ENCODE results near the gene SGSH. TPM values are rescaled to one million over a fixed set of nuclear protein-coding genes. Genes with fewer than 3 reads are reported as not detected.

SGSH gene
- polyA plus RNA-seq, 1 experiment = 44.4 TPM

GRCh38 chr17:80208050-80208449, 12.1 kb downstream of the SGSH start:
- peaks cover 17% of the 10 kb centered on the region for H3K36me3 ChIP-seq (ENCODE audit: control insufficient read depth, insufficient read depth, low read length)
- POLR2A ChIA-PET = no interaction called here
- CTCF ChIA-PET = interaction anchor here (1.5 kb wide), 1 partner anchor 12 kb away, joined by 3 read pairs; no protein-coding TSS in a partner anchor
- H3K27me3 ChIP-seq (ENCODE audit: control insufficient read depth, insufficient read depth, low read length) = no peaks in the 10 kb centered on the region
- no peak for TF ChIP-seq CTCF (IDR thresholded peaks at IDR 0.05; ENCODE audit: insufficient read depth, low read depth, low read length)
- no peak for DNase-seq (ENCODE audit: low read depth)
- H3K4me3 ChIP-seq (ENCODE audit: low read depth, low read length) = no peak overlapping the region

GRCh38 chr17:80205811-80206210, 14.3 kb downstream of the SGSH start:
- Histone ChIP-seq H3K27me3 (ENCODE audit: control insufficient read depth, insufficient read depth, low read length) (no peaks in the 10 kb centered on the region), H3K36me3 (ENCODE audit: control insufficient read depth, insufficient read depth, low read length) (peaks cover 11% of the 10 kb centered on the region), H3K4me3 (ENCODE audit: low read depth, low read length) (no peak overlapping the region)
- no peak for TF ChIP-seq CTCF (IDR thresholded peaks at IDR 0.05; ENCODE audit: insufficient read depth, low read depth, low read length)
- POLR2A ChIA-PET = no interaction called here
- CTCF ChIA-PET = interaction anchor here (1.0 to 1.8 kb wide), 3 partner anchors 10 to 81 kb away, joined by 3 to 17 read pairs (median 8); no protein-coding TSS in a partner anchor
- no peak for DNase-seq (ENCODE audit: low read depth)

- CTCF ChIA-PET = interaction anchor here (0.7 to 1.8 kb wide), 4 partner anchors 9 to 80 kb away, joined by 3 to 17 read pairs (median 4); no protein-coding TSS in a partner anchor
- TF ChIP-seq CTCF (IDR thresholded peaks at IDR 0.05; ENCODE audit: insufficient read depth, low read depth, low read length) = no peak
- POLR2A ChIA-PET = no interaction called here
- Histone ChIP-seq H3K27me3 (ENCODE audit: control insufficient read depth, insufficient read depth, low read length) (no peaks in the 10 kb centered on the region), H3K4me3 (ENCODE audit: low read depth, low read length) (no peak overlapping the region), H3K36me3 (ENCODE audit: control insufficient read depth, insufficient read depth, low read length) (peaks cover 4% of the 10 kb centered on the region)
- no peak for DNase-seq (ENCODE audit: low read depth)
Measured at GRCh38 chr17:80204626-80205468, 15.3 kb downstream of the SGSH start.

- ChIA-PET CTCF (interaction anchor here (1.2 to 1.5 kb wide), 2 partner anchors 16 to 195 kb away, joined by 3 to 4 read pairs; no protein-coding TSS in a partner anchor), POLR2A (no interaction called here)
- Histone ChIP-seq H3K36me3 (ENCODE audit: control insufficient read depth, insufficient read depth, low read length) (peaks cover 2% of the 10 kb centered on the region), H3K4me3 (ENCODE audit: low read depth, low read length) (no peak overlapping the region), H3K27me3 (ENCODE audit: control insufficient read depth, insufficient read depth, low read length) (no peaks in the 10 kb centered on the region)
- no peak for DNase-seq (ENCODE audit: low read depth)
- TF ChIP-seq CTCF (IDR thresholded peaks at IDR 0.05; ENCODE audit: insufficient read depth, low read depth, low read length) = no peak
Measured at GRCh38 chr17:80203471-80203963, 16.6 kb downstream of the SGSH start.

GRCh38 chr17:80202197-80202596, 17.9 kb downstream of the SGSH start:
- CTCF ChIA-PET = interaction anchor here (1.2 kb wide), 1 partner anchor 194 kb away, joined by 3 read pairs; no protein-coding TSS in a partner anchor

More at GRCh38 chr17:80202197-80202596, 17.9 kb downstream of the SGSH start:
- H3K36me3 ChIP-seq (ENCODE audit: control insufficient read depth, insufficient read depth, low read length) = no peaks in the 10 kb centered on the region
- TF ChIP-seq CTCF (IDR thresholded peaks at IDR 0.05; ENCODE audit: insufficient read depth, low read depth, low read length) = no peak
- H3K27me3 ChIP-seq (ENCODE audit: control insufficient read depth, insufficient read depth, low read length) = no peaks in the 10 kb centered on the region
- no peak for DNase-seq (ENCODE audit: low read depth)
- POLR2A ChIA-PET = no interaction called here
- no peak overlapping the region for H3K4me3 ChIP-seq (ENCODE audit: low read depth, low read length)

Data from BJ (cell line).